Gastroesophageal sphincter (tissue), 3 donors: ENCODE data around the gene ATG16L1.

ENCODE experiments used
- EP300 ChIP-seq: sonication (generic); formaldehyde crosslinking; IDR thresholded peaks from one replicate; pipeline ENCODE4 v1.6.1; 2017; ENCODE audit warnings: antibody characterized with exemption, mild to moderate bottlenecking
- POLR2A ChIP-seq, 2 donors: fragments of 450-650 bp; IDR thresholded peaks; one replicate each; pipeline ENCODE4 v1.6.1; 2017; ENCODE audit warnings: antibody characterized with exemption in 2 of 2, mild to moderate bottlenecking in 2 of 2, moderate library complexity in 1 of 2
- POLR2AphosphoS5 ChIP-seq: sonication (generic); formaldehyde crosslinking; IDR thresholded peaks from one replicate; pipeline ENCODE4 v1.6.1; 2017; ENCODE audit warnings: antibody characterized with exemption
- TF ChIP-seq, protein P1 (sequence below), 4 experiments: fragments of 200-600 bp in 2 of 4; fragments of 450-650 bp in 2 of 4; sonication (generic) in 1 of 4; IDR thresholded peaks; one replicate each; pipeline ENCODE4 v1.5.1; 2017 to 2019; ENCODE audit warnings: antibody characterized with exemption in 4 of 4, mild to moderate bottlenecking in 2 of 4, moderate library complexity in 2 of 4

GRCh38 chr2:233319256-233319655, 67.8 kb downstream of the ATG16L1 start:
- TF ChIP-seq, protein P1, sequence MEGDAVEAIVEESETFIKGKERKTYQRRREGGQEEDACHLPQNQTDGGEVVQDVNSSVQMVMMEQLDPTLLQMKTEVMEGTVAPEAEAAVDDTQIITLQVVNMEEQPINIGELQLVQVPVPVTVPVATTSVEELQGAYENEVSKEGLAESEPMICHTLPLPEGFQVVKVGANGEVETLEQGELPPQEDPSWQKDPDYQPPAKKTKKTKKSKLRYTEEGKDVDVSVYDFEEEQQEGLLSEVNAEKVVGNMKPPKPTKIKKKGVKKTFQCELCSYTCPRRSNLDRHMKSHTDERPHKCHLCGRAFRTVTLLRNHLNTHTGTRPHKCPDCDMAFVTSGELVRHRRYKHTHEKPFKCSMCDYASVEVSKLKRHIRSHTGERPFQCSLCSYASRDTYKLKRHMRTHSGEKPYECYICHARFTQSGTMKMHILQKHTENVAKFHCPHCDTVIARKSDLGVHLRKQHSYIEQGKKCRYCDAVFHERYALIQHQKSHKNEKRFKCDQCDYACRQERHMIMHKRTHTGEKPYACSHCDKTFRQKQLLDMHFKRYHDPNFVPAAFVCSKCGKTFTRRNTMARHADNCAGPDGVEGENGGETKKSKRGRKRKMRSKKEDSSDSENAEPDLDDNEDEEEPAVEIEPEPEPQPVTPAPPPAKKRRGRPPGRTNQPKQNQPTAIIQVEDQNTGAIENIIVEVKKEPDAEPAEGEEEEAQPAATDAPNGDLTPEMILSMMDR (IDR thresholded peaks at IDR 0.05): no peak
- TF ChIP-seq POLR2AphosphoS5 (no peak), POLR2A (IDR thresholded peaks at IDR 0.05) (no peak), EP300 (no peak)
